ENCODE data around the gene WBP1L.

Gene WBP1L

DNA sequence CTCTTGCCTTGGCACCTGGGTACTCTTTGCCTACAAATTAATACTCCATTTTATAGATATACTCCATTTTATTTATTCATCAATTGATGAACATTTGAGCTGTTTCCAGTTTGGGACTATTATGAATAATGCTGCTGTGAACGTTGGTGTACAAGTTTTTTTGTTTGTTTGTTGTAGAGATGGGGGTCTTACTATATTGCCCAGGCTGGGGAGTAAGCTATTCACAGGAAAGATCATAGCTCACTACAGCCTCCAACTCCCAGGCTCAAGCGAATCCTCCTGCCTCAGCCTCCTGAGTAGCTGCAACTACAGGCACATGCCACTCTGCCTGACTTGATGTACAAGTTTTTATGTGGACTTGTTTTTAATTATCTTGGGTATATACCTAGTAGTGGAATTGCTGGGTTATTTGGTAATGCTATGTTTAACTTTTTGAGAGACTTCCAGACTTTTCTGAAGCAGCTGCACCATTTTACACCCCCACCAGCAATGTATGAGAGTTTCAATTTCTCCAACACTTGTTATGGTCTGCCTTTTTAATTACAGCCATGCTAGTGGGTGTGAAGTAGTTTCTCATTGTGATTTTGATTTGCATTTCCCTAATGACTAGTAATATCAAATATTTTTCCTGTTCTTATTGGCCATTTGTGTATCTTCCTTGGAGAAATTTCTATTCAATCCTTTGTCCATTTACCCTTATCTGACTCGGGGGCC lies 15.9 kb downstream of the WBP1L start:
- no peak for DNase-seq

DNA sequence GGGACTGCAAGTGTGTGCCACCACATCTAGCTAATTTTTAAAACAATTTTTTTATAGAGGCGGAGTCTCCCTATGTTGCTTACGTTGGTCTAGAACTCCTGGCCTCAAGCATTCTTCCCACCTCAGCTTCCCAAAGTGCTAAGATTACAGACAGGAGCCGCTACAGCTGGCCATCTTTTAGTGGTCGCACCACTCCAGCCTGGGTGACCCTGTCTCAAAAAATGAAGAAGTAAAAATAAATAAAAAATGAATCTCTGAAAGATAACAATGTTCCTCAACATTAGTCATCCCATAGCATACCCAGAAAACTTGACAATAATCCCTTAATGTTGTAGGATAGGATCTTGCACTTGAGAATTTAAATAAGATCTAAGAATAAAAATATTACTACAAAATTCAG lies 18.2 kb downstream of the WBP1L start:
- DNase-seq, result no peak

DNA sequence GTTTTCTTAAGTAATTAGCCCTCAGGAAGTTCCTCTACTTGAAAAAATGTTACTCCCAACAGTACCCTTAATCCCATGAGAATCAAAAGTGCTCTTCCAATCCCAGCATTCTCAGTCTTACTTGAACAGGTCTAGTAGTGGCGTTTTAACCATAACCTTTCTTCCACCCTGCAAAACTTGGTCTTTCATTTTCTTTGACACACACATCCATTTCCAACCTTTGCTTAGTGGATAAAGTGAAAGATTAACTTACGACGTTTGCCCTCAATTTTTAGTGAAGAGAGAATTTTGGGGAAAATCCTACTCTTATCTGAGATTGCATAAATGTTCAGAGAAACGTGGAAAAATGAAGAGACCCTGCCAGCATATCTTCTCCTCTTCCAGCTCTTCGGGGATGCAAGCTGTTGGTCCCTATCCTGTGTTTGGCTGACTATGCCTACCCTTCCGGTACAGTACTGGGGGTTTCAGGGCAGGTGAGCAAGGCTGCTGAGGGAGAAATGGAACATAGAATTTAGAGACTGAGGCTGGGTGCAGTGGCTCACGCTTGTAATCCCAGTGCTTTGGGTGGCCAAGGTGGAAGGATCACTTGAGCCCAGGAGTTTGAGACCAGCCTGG lies 18.8 kb downstream of the WBP1L start:
- no peak for DNase-seq

DNA sequence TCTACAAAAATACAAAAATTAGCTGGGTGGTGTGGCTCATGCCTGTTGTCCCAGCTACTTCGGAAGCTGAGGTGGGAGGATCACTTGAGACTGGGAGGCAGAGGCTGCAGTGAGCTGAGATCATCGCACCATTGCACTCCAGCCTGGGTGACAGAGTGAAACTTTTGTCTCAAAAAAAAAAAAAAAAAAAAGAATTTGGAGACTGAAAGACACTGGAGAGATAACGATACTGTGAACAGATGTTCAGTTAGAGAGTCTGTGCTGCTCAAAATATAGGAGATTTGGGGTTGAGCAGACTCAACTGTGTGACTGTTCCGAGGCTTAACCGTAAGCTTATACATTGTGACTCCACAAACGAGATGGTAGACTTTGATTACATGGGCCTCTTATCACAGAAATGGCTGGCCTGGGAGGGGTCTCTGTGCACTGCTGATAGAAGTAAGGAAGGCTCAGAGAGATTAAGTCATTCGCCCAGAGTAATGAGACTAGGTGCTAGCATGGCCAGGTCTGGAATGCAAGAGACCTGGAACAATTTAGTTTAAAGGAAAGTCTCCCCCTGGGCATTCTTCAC lies 19.4 kb downstream of the WBP1L start:
- DNase-seq, result no peak

- DNase-seq, result no peak
These were observed 20.9 kb downstream of the WBP1L start for GRCh38 chr10:102764470-102765161.

GRCh38 chr10:102765336-102765735 lies 21.6 kb downstream of the WBP1L start:
- DNase-seq, result no peak

DNA sequence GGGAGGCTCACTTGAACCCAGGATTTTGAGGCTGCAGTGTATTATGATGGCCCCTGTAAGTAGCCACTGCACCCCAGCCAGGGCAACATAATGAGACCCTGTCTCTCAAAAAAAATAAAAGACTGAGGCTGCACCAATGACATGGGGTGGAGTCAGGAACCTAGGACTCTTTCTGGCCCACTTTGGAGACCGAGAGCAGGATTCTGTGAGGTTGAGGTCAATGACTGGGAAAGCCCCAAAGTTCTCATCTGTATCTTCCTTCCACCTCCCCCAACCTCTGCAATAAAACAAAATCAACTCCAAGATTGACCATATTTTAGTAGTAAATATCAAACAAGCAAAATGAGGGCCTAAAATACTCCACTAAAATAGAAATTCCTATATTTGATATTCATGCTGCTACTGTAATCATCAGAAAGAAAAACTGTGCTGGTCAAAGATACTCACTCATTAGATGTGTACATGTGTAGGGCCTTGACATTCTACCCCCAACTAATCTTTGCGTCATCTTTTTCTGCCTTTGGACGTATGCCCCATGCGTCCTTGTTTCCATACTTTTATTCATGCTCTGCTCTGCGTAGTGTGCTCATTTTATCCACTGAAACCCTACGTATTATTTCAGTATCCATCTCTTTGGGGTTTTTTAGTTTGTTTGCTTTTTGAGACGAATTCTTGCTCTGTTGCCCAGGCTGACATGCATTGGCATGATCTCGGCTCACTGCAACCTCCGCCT lies 23.8 kb downstream of the WBP1L start:
- DNase-seq, result no peak

DNA sequence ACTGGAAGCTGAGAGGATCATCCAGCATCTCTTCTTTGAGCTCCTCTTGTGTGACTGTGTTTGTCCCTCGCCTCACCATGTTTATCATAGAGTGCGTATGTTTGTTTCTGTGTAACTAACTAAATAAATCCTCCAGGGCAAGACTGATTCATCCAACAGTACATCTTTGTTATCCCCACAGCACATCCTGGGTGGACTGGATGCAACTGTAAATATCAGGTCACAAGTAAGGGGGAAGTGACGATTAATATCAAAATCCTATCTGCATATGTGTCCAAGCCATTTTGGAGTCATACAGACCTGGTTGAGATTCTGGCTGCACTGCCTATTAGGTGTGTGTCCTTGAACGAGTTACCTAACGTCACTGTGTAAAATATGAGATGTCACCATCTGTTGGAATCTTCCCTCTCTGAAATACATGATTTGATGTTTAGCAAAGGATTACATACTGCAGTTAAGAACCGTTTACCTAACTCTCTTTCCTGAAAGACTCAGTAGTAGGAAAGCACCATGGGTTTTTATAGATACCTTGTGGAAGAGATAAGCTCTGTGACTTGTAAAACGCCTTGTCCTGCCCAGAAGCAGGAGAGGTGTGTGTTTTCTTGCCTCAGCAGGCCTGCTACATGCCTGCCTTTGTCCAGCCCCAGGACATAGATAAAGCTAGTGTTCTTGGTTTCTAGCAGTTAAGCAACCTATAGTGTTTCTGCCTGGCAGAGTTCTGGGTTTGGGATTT lies 25.8 kb downstream of the WBP1L start:
- DNase-seq, result no peak

GRCh38 chr10:102770108-102770482 lies 26.3 kb downstream of the WBP1L start:
- DNase-seq, result no peak

GRCh38 chr10:102770792-102771191 lies 27.0 kb downstream of the WBP1L start:
- no peak for DNase-seq

- DNase-seq, result no peak
These were observed 29.6 kb downstream of the WBP1L start for GRCh38 chr10:102773320-102773719.

DNA sequence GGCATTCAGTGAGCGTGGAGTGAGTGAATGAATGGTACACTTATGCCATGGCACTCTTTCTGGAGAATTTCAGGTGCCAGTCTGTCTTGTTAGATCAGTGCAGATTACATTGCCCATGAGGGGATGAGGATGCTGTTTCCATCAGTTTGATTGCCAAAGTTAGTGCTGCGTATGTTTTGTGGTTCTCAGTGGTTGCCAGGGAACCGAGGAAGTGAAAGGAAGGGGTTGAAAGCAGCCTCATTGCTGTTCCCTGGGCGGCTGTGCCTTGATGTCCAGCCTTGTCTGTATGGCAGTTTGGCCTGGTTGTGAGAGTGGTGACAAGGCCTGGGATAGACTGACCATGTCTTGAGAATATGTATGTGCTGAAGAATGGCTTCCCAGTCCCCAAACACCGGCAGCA lies 30.2 kb downstream of the WBP1L start:
- no peak for DNase-seq

GRCh38 chr10:102775201-102775934 lies 31.6 kb downstream of the WBP1L start:
- no peak for DNase-seq

- no peak for DNase-seq
These were observed 32.4 kb downstream of the WBP1L start for GRCh38 chr10:102775935-102776669.

DNA sequence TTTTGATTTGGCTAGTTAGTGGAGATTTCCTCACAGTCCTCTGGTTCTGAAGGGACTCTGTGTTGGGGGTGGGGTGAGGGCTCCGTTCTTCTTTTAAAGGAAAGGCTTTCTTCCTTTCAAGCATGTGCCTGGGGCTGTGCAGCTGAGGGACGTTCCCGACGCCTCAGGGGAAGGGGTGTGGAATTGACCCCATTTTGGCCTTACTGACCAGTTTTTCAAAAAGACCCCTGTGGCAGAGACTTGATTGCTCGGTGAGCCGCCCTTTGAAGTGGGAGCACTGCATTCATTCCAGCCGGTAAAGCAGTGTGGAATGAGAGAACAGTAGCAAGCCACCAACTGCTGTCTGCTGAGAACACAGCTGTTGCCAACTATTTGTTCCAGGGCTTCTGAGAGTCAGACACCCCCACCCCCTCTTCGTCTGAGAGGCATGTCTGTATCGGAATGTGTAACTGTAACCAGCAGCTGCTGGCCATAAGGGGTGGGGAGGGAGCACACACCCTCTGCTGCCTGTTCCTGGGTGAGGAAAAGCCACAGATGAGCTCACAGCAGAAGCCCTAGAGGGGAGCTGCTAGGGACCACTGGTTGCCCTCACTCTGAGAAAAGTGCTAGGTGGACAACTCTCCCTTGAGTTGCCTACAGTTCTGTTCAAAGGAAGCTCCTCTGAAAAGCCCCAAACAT lies 33.2 kb downstream of the WBP1L start:
- no peak for DNase-seq

GRCh38 chr10:102777711-102778453 lies 34.1 kb downstream of the WBP1L start:
- DNase-seq, result no peak

DNA sequence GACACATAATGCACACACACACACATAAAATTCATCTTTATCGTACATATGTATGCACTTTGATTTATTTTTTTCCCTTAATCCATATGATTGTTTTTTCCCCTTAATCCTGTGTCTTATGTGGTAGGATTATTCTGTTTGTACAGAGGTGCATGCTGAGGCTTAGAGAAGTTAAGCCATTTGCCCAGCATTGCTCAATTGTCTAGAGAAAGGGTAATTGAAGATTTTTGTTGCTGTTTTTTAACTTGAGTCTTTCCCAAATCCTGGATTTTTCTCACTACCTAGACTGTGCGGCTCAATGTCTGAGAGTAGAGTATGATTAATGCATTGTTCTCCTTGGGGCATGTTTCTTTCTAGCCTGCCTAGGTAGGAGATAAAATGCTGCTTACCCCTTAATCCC lies 35.0 kb downstream of the WBP1L start:
- no peak for DNase-seq

GRCh38 chr10:102779680-102780526 lies 36.2 kb downstream of the WBP1L start:
- no peak for DNase-seq

GRCh38 chr10:102780527-102780808 lies 36.7 kb downstream of the WBP1L start:
- no peak for DNase-seq
